HG02798 (cell line): Measurements from ENCODE around the gene KDM2B.
A peak's percentile ranks its signal among the peaks of the same experiment; 100 is the strongest.

Experiments used
- ATAC-seq: cut with Tn5 transposase; IDR thresholded peaks from one replicate; pipeline ENCODE4 v1.9.1; 2021; ENCODE audit warnings: mild to moderate bottlenecking; ENCODE audit not compliant: unreplicated experiment, poor library complexity

Gene KDM2B

GRCh38 chr12:121533394-121534090 lies 47.3 kb downstream of the KDM2B start:
- no peak for ATAC-seq

GRCh38 chr12:121532503-121533393 lies 48.1 kb downstream of the KDM2B start:
- no peak for ATAC-seq

GRCh38 chr12:121531356-121531750 lies 49.5 kb downstream of the KDM2B start:
- no peak for ATAC-seq

GRCh38 chr12:121530600-121531355 lies 50.0 kb downstream of the KDM2B start:
- ATAC-seq = no peak

GRCh38 chr12:121529184-121529583 lies 51.6 kb downstream of the KDM2B start:
- ATAC-seq = no peak

- ATAC-seq = no peak
Observed at GRCh38 chr12:121525411-121525810, 55.4 kb downstream of the KDM2B start.

- ATAC-seq = no peak
Observed at GRCh38 chr12:121524196-121524916, 56.5 kb downstream of the KDM2B start.

- ATAC-seq = peak; percentile 48
Observed at GRCh38 chr12:121523741-121524140, 57.1 kb downstream of the KDM2B start.

- peak; percentile 59 for ATAC-seq
Observed at GRCh38 chr12:121522971-121523370, 57.9 kb downstream of the KDM2B start.

GRCh38 chr12:121520586-121521086 lies 60.2 kb downstream of the KDM2B start:
- ATAC-seq = no peak

GRCh38 chr12:121520119-121520518 lies 60.7 kb downstream of the KDM2B start:
- no peak for ATAC-seq

- ATAC-seq = no peak
Observed at GRCh38 chr12:121519227-121519626, 61.6 kb downstream of the KDM2B start.

GRCh38 chr12:121518656-121519055 lies 62.2 kb downstream of the KDM2B start:
- no peak for ATAC-seq

- ATAC-seq = no peak
Observed at GRCh38 chr12:121516437-121517011, 64.3 kb downstream of the KDM2B start.

- no peak for ATAC-seq
Observed at GRCh38 chr12:121515615-121516014, 65.2 kb downstream of the KDM2B start.

GRCh38 chr12:121514184-121514742 lies 66.6 kb downstream of the KDM2B start:
- peak; percentile 46 for ATAC-seq

- peak; percentile 88 for ATAC-seq
Observed at GRCh38 chr12:121513464-121514183, 67.2 kb downstream of the KDM2B start.

GRCh38 chr12:121512561-121512960 lies 68.3 kb downstream of the KDM2B start:
- ATAC-seq = no peak

GRCh38 chr12:121511916-121512315 lies 68.9 kb downstream of the KDM2B start:
- ATAC-seq = no peak
